Aorta (tissue), 4 donors: ENCODE results near the gene SFXN4. TPM values are rescaled to one million over a fixed set of nuclear protein-coding genes. Genes with fewer than 3 reads are reported as not detected.

Source experiments
- polyA plus RNA-seq, 2 donors: library from polyadenylated mRNA; stranded (reverse); fragments of 200-250 nt; gene quantifications; one replicate each; pipeline ENCODE4 v1.2.3, GENCODE V29; 2013
- total RNA-seq, 2 donors: library from RNA; stranded (reverse); fragmentation: NEBNext Ultra II Directional; extraction: Animal tissue kit (Norgen Biotek cat#: 25700); gene quantifications; one replicate each; pipeline ENCODE4 v1.2.1, GENCODE V29; 2021
- donor health status: healthy with polysubstance abuse.
- donor health status: Bipolar disorder and iron deficiency.
- donor health status: DM: no; HTN: no; CAD: no.
- donor health status: DM: yes; HTN: yes; CAD: no.

SFXN4 gene
- total and polyA plus RNA-seq, 4 donors, result 11.6 to 49.8 (median 17.0) TPM

Other genes starting within 250 kb of the SFXN4 start
- 1 to 10 TPM; 1.4 to 1.9 TPM for gene NANOS1, start 136.0 kb downstream of the SFXN4 start, total RNA-seq
- 1 to 10 TPM; 1.0 to 1.3 TPM for gene NANOS1, start 136.0 kb downstream of the SFXN4 start, polyA plus RNA-seq
- 10 to 100 TPM; 86.7 to 95.1 TPM for gene EIF3A, start 84.9 kb downstream of the SFXN4 start, total RNA-seq
- gene EIF3A, start 84.9 kb downstream of the SFXN4 start, polyA plus RNA-seq, result 10 to 100 TPM; 46.9 to 56.7 TPM
- 10 to 100 TPM; 18.5 to 28.8 TPM for gene DENND10, start 61.6 kb downstream of the SFXN4 start, total RNA-seq
- gene DENND10, start 61.6 kb downstream of the SFXN4 start, polyA plus RNA-seq, result 10 to 100 TPM; 15.2 to 28.2 TPM
- gene PRDX3, start 13.1 kb upstream of the SFXN4 start, total RNA-seq, result 10 to 100 TPM; 76.3 to 81.8 TPM
- 100 to 1,000 TPM; 101 to 158 TPM for gene PRDX3, start 13.1 kb upstream of the SFXN4 start, polyA plus RNA-seq
- gene GRK5, start 41.9 kb upstream of the SFXN4 start, total RNA-seq, result 100 to 1,000 TPM in 1 of 2 donors, 10 to 100 TPM in 1; 73.8 to 112 TPM
- gene GRK5, start 41.9 kb upstream of the SFXN4 start, polyA plus RNA-seq, result 100 to 1,000 TPM in 1 of 2 donors, 10 to 100 TPM in 1; 98.7 to 104 TPM